HG02938 (cell line): ENCODE results near the gene OSCP1.

Source experiments
- ATAC-seq: cut with Tn5 transposase; IDR thresholded peaks from one replicate; pipeline ENCODE4 v1.9.1; 2021; ENCODE audit warnings: mild to moderate bottlenecking, moderate library complexity; ENCODE audit not compliant: unreplicated experiment

The OSCP1 gene

GRCh38 chr1:36406440-36406839 is 43.8 kb downstream of the OSCP1 start:
- no peak for ATAC-seq

GRCh38 chr1:36402504-36402890 is 47.8 kb downstream of the OSCP1 start:
- ATAC-seq, result no peak

GRCh38 chr1:36401602-36402503 is 48.4 kb downstream of the OSCP1 start:
- no peak for ATAC-seq

GRCh38 chr1:36400825-36401601 is 49.2 kb downstream of the OSCP1 start:
- ATAC-seq, result no peak

DNA sequence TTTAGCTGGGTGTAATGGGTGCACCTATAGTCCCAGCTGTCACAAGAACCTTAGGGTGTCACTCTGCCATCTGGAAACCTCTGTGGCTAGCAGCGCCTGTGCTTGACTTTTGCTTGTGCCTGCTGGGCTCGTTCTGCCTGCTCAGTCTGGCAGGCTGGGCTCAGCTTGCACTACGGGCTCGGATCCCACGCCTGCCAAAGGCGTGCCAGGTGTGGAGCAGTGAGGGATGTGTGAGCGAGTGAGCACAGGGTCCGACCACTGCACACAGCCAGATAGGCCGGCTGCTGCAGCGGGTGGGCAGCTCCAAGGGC is 49.8 kb downstream of the OSCP1 start:
- ATAC-seq, result no peak

- no peak for ATAC-seq
Measured at GRCh38 chr1:36398370-36398977, 51.8 kb downstream of the OSCP1 start.

DNA sequence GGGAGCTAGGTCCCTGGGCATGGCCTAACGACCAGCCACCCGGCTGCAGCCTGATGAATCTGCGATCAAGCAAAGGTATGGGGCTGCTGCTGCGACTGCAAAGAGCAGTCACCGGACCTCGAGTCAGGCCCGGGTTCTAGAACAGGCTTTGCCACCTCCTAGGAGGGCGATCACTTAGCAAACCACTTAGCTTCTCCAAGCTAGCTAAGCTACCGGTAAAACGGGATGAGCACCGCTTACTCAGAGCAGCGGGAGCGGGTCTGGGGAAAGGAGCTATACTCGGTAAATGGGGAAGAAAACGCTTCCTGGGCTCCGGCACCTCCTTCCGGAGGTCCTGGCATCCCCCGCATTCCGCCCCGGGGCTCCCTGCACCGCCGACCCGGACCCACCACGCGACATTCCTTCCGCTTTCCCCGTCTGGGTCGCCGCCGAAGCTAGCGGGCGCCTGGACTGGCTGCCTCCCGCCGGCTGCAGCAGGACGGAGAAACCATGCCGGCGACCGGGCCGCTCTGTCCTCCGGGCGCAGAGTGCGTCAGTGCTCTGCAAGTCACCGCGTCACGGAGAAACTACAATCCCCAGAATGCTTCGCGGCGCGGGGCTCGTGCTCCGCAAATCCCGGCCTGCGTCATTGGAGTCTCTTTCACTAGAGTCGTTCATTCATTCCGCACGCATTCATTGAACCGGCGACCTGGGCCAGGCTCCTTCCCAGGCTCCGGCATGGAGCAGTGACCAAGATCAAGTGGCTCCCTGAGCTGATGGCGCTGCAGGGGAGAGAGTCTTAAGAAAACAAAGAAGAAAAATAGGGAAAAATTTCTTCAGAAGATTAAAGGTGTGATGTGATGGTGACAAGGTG is 52.6 kb downstream of the OSCP1 start, which contains the start of gene LSM10:
Gene LSM10 (minus strand): TSS at position 531 of the 853 bp plus-strand sequence. CDS start 3,779 bp downstream, outside the sequence.
- ATAC-seq, result peak; percentile 82

GRCh38 chr1:36397083-36397377 is 53.2 kb downstream of the OSCP1 start:
- no peak for ATAC-seq

DNA sequence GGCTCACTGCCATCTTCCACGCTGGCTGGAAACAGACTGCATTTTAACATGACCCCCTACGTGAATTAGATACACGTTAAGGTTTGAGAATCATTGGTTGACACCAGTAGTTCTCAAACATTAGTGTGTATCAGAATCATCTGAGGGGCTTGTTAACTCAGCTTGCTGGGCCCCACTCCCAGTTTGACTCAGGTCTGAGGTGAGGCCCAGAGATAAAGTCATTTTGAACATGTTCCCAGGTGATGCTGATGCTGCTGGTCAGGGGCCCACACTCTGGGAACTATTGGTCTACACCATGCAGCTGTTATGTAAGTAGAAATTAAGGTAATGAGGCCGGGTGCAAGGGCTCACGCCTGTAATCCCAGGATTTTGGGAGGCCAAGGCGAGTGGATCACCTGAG is 53.9 kb downstream of the OSCP1 start:
- no peak for ATAC-seq

- no peak for ATAC-seq
Measured at GRCh38 chr1:36393686-36394085, 56.6 kb downstream of the OSCP1 start.

- ATAC-seq, result no peak
Measured at GRCh38 chr1:36392836-36393235, 57.4 kb downstream of the OSCP1 start.

- ATAC-seq, result no peak
Measured at GRCh38 chr1:36391271-36391670, 59.0 kb downstream of the OSCP1 start.

GRCh38 chr1:36390411-36390810 is 59.8 kb downstream of the OSCP1 start:
- ATAC-seq, result no peak

GRCh38 chr1:36389999-36390398 is 60.3 kb downstream of the OSCP1 start:
- ATAC-seq, result no peak

DNA sequence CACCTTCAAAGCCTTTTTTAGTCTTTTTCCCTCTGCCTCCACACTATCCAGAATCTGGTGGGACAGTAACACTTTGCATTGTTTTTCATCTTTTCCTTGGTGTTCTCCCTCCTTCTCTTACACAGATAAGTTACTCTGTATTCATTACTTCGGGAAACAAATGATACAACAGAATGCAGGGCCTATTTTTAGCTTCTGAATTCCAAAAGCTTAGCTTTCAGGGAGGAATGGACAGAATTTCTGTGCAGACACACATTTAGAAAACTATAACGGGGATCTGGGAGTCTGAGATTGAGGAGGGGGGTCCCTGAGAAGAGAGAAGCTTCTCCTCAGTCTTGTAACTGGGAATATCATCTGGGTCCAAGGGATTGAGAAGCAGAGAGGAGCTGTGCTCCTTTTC is 61.0 kb downstream of the OSCP1 start:
- no peak for ATAC-seq

- no peak for ATAC-seq
Measured at GRCh38 chr1:36387141-36387949, 62.9 kb downstream of the OSCP1 start.

DNA sequence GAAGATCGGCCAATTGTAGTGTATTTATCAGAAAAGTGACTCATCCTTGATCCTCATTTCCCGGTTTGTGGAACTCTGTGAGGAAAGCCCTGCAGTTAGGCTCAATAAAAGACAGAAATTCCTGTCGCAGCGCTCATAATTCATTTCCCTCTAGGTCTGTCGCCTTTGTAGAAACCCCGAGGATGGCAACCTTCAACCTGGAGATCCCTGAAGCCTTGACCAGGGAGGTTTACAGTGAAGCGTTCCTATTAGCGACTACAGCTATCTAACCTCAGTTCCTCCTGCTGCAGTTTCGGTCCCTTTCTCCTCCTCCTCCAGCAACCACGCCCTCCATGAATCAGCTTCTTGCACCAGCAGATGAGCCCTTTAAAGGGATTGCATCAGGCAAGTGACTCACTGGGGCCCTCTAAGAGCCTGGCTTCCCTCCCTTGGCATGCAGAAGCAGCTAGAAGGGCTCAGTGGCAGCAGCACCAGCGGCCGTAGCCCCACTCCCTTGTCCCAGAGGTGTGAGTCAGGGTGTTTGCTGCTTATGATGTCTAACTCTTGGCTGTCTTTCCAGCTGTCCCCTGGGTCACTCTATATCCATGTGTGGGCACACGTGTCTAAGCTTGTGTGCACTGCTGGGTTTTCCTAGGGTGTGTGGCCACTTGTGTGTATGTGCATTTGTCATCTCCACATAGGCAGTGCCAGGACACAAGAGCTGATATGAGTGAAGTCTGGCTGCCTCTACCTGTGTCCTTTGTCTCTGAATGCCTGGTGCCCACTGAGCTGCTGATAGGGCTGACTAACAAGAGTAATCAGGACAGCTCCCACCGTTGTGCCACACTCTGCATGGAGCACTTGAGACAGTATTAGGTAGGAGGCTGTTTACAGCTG is 63.7 kb downstream of the OSCP1 start:
- peak; percentile 43 for ATAC-seq

- ATAC-seq, result peak; percentile 92
Measured at GRCh38 chr1:36385410-36386264, 64.6 kb downstream of the OSCP1 start, which contains the start of gene STK40. Gene STK40 (minus strand): TSS chr1:36385924. CDS start chr1:36361332, 24,592 bp downstream.
